IMR-90 (cell line): Measurements from ENCODE around the gene KMT5C. TPM values are rescaled to one million over a fixed set of nuclear protein-coding genes. Genes with fewer than 3 reads are reported as not detected.

Experiments used
- ATAC-seq: fragments of 200-7000 bp; cut with Tn5 transposase; 2 replicates; pipeline ENCODE4 v1.9.1; 2020; ENCODE audit warnings: low read depth, mild to moderate bottlenecking, moderate library complexity
- BruUV-seq: library from RNA; stranded (reverse); fragments of 400-500 nt; replicated peaks from 2 replicates; lab custom pipeline; 2021; lab: Mats Ljungman, UMichigan
- CTCF ChIA-PET: fragments of 300-600 bp; formaldehyde crosslinking; extraction: SDS; loops from one replicate; lab custom pipeline; 2021; ENCODE audit warnings: antibody characterized with exemption; lab: Yijun Ruan, JAX
- POLR2A ChIA-PET: fragments of 300-600 bp; sonication (Branson Sonifier 250); formaldehyde crosslinking; loops from one replicate; lab custom pipeline; 2022; ENCODE audit warnings: antibody characterized with exemption; ENCODE audit not compliant: unreplicated experiment; lab: Charles Lee
- DNase-seq: peaks from one replicate; pipeline ENCODE4 v3.0.0; 2013
- H2AFZ ChIP-seq: replicated peaks from 2 replicates; pipeline ENCODE3; 2013; ENCODE audit warnings: low read length, mild to moderate bottlenecking; ENCODE audit not compliant: poor library complexity
- H2AK5ac ChIP-seq: 2 replicates; pipeline ENCODE4 v1.6.1; 2013; ENCODE audit warnings: low read depth, low read length, inconsistent platforms
- H2AK9ac ChIP-seq: replicated peaks from 2 replicates; pipeline ENCODE3; 2013; ENCODE audit warnings: mild to moderate bottlenecking, low read depth, low read length, moderate library complexity; ENCODE audit not compliant: poor library complexity
- H2BK120ac ChIP-seq: 2 replicates; pipeline ENCODE4 v1.6.1; 2013; ENCODE audit warnings: low read depth, low read length, inconsistent platforms
- H2BK15ac ChIP-seq: 3 replicates; pipeline ENCODE4 v1.6.1; 2013; ENCODE audit warnings: low read depth, low read length, inconsistent platforms
- H2BK20ac ChIP-seq: 2 replicates; pipeline ENCODE4 v1.6.1; 2013; ENCODE audit warnings: low read depth, mild to moderate bottlenecking, inconsistent platforms, low read length, moderate library complexity
- H2BK5ac ChIP-seq: 2 replicates; pipeline ENCODE4 v1.6.1; 2013; ENCODE audit warnings: mild to moderate bottlenecking, low read depth, low read length, inconsistent platforms; ENCODE audit not compliant: poor library complexity, severe bottlenecking
- H3K14ac ChIP-seq: replicated peaks from 2 replicates; pipeline ENCODE4 v1.6.1; 2013; ENCODE audit warnings: low read depth, low read length, inconsistent platforms
- H3K18ac ChIP-seq: 2 replicates; pipeline ENCODE4 v1.6.1; 2013; ENCODE audit warnings: low read depth, low read length, control low read depth
- H3K23ac ChIP-seq: 2 replicates; pipeline ENCODE4 v1.6.1; 2013; ENCODE audit warnings: low read depth, low read length, inconsistent platforms
- H3K27ac ChIP-seq: 2 replicates; pipeline ENCODE4 v1.5.1; 2013; ENCODE audit warnings: mild to moderate bottlenecking, control low read depth, low read length; ENCODE audit not compliant: insufficient read depth
- H3K27me3 ChIP-seq: 2 replicates; pipeline ENCODE4 v1.6.1; 2013; ENCODE audit warnings: low read length; ENCODE audit not compliant: control insufficient read depth, insufficient read depth
- H3K36me3 ChIP-seq: 2 replicates; pipeline ENCODE4 v1.6.1; 2013; ENCODE audit warnings: low read length, mixed read lengths; ENCODE audit not compliant: control insufficient read depth, insufficient read depth
- H3K4ac ChIP-seq: 2 replicates; pipeline ENCODE4 v1.6.1; 2013; ENCODE audit warnings: low read depth, low read length, inconsistent platforms
- H3K4me1 ChIP-seq: 2 replicates; pipeline ENCODE4 v1.6.1; 2013; ENCODE audit warnings: low read length, mixed read lengths; ENCODE audit not compliant: control insufficient read depth, insufficient read depth
- H3K4me2 ChIP-seq: 2 replicates; pipeline ENCODE4 v1.6.1; 2013; ENCODE audit warnings: low read depth, mild to moderate bottlenecking, control low read depth, low read length, moderate library complexity
- H3K4me3 ChIP-seq: 2 replicates; pipeline ENCODE4 v1.5.1; 2013; ENCODE audit warnings: low read depth, mild to moderate bottlenecking, control low read depth, low read length, moderate library complexity; ENCODE audit not compliant: insufficient read depth
- H3K56ac ChIP-seq: 2 replicates; pipeline ENCODE4 v1.6.1; 2013; ENCODE audit warnings: low read length, inconsistent platforms; ENCODE audit not compliant: insufficient read depth; ENCODE audit errors: extremely low read depth
- H3K79me1 ChIP-seq, 2 experiments: 2 replicates each; pipeline ENCODE4 v1.6.1; 2013; ENCODE audit warnings: low read length in 2 of 2, inconsistent platforms in 1 of 2, low read depth in 1 of 2
- H3K9ac ChIP-seq: 2 replicates; pipeline ENCODE4 v1.6.1; 2013; ENCODE audit warnings: low read depth, low read length, control low read depth
- H3K9me1 ChIP-seq: 2 replicates; pipeline ENCODE4 v1.6.1; 2013; ENCODE audit warnings: low read length, inconsistent platforms; ENCODE audit not compliant: insufficient read depth
- H3K9me3 ChIP-seq: 2 replicates; pipeline ENCODE4 v1.6.1; 2013; ENCODE audit warnings: low read length; ENCODE audit not compliant: control insufficient read depth, insufficient read depth
- H4K20me1 ChIP-seq: 2 replicates; pipeline ENCODE4 v1.6.1; 2013; ENCODE audit warnings: low read length, inconsistent platforms; ENCODE audit not compliant: insufficient read depth
- H4K5ac ChIP-seq: 2 replicates; pipeline ENCODE4 v1.6.1; 2013; ENCODE audit warnings: mild to moderate bottlenecking, low read depth, low read length, control low read depth
- H4K8ac ChIP-seq, 2 experiments: 2 replicates each; pipeline ENCODE4 v1.6.1; 2013; ENCODE audit warnings: low read depth in 2 of 2, low read length in 2 of 2, control low read depth in 1 of 2, inconsistent platforms in 1 of 2
- H4K91ac ChIP-seq: 2 replicates; pipeline ENCODE4 v1.6.1; 2013; ENCODE audit warnings: low read depth, low read length, inconsistent platforms; ENCODE audit not compliant: insufficient read depth
- BHLHE40 ChIP-seq: fragments of 150-350 bp; IDR thresholded peaks from 2 replicates; pipeline ENCODE4 v1.6.1; 2016; ENCODE audit warnings: mild to moderate bottlenecking, low read depth, low read length
- CEBPB ChIP-seq: IDR thresholded peaks from 2 replicates; pipeline ENCODE4 v1.6.1; 2012; ENCODE audit warnings: low read depth, low read length, improper control_type of control experiment
- CHD1 ChIP-seq: IDR thresholded peaks from 2 replicates; pipeline ENCODE4 v1.6.1; 2012; ENCODE audit warnings: low read depth, low read length, improper control_type of control experiment
- FOS ChIP-seq: fragments of 150-350 bp; IDR thresholded peaks from 2 replicates; pipeline ENCODE4 v1.6.1; 2016; ENCODE audit warnings: low read depth, low read length
- MAFK ChIP-seq: IDR thresholded peaks from 2 replicates; pipeline ENCODE4 v1.6.1; 2012; ENCODE audit warnings: low read depth, low read length, improper control_type of control experiment
- MAZ ChIP-seq: IDR thresholded peaks from 2 replicates; pipeline ENCODE4 v1.6.1; 2012; ENCODE audit warnings: low read depth, mild to moderate bottlenecking, low read length, improper control_type of control experiment, moderate library complexity, borderline replicate concordance
- MXI1 ChIP-seq: IDR thresholded peaks from 2 replicates; pipeline ENCODE4 v1.6.1; 2012; ENCODE audit warnings: low read depth, mild to moderate bottlenecking, low read length, moderate library complexity, borderline replicate concordance
- NFE2L2 ChIP-seq: fragments of 150-350 bp; IDR thresholded peaks from 2 replicates; pipeline ENCODE4 v1.6.1; 2016; ENCODE audit warnings: low read depth, mild to moderate bottlenecking, low read length
- POLR2A ChIP-seq: IDR thresholded peaks from 2 replicates; pipeline ENCODE4 v1.6.1; 2012; ENCODE audit warnings: mild to moderate bottlenecking, low read depth, low read length
- RAD21 ChIP-seq: IDR thresholded peaks from 2 replicates; pipeline ENCODE4 v1.6.1; 2012; ENCODE audit warnings: low read length, improper control_type of control experiment
- RCOR1 ChIP-seq: IDR thresholded peaks from 2 replicates; pipeline ENCODE4 v1.6.1; 2012; ENCODE audit warnings: mild to moderate bottlenecking, low read length, improper control_type of control experiment; ENCODE audit not compliant: insufficient replicate concordance
- RFX5 ChIP-seq: IDR thresholded peaks from 2 replicates; pipeline ENCODE4 v1.8.0; 2012; ENCODE audit warnings: low read depth, mild to moderate bottlenecking, low read length, moderate library complexity
- SMC3 ChIP-seq: fragments of 150-350 bp; IDR thresholded peaks from 2 replicates; pipeline ENCODE4 v1.6.1; 2016; ENCODE audit warnings: low read depth, mild to moderate bottlenecking, antibody characterized with exemption, low read length, moderate library complexity
- WGBS, 2 experiments: methylation state at CpG; one replicate each; pipeline versions ENCODE4 v1.1.5 to v1.1.7; 2013; ENCODE audit warnings: missing lambda C conversion rate in 2 of 2; ENCODE audit not compliant: insufficient read length in 1 of 2; ENCODE audit errors: extremely low coverage in 2 of 2; 5-methylcytosine and 5-hydroxymethylcytosine counted together
- dilution Hi-C: fragments of 300-500 bp; cut with HindIII; formaldehyde crosslinking; loops from one replicate; pipeline ENCODE4 v1.14.3; 2018; ENCODE audit warnings: low sequenced_read_pairs; ENCODE audit not compliant: unreplicated experiment
- in situ Hi-C: fragments of 300-500 bp; cut with MboI; formaldehyde crosslinking; loops from 3 replicates; pipeline ENCODE4 v1.14.3; 2019; ENCODE audit warnings: low sequenced_read_pairs, inconsistent platforms, mixed read lengths
- intact Hi-C: fragments of 100-400 bp; cut with micrococcal nuclease; formaldehyde crosslinking; loops from 2 replicates; pipeline ENCODE4 v1.10.0; 2022
- polyA plus RNA-seq, 3 experiments: library from polyadenylated mRNA; depleted of rRNA; stranded (reverse); fragments of >200 nt; gene quantifications; 2 replicates each; pipeline ENCODE4 v1.2.3, GENCODE V29; 2012; ENCODE audit warnings: low replicate concordance in 1 of 3
- total RNA-seq: library from RNA; depleted of rRNA; stranded (reverse); fragments of >200 nt; gene quantifications from 2 replicates; pipeline ENCODE4 v1.2.3, GENCODE V29; 2012
- TF ChIP-seq, protein P1 (sequence below): conservative IDR thresholded peaks from 2 replicates; pipeline ENCODE4 v1.5.1; 2012; ENCODE audit warnings: mild to moderate bottlenecking, low read depth, low read length, improper control_type of control experiment
- TF ChIP-seq, protein P2 (sequence below): fragments of 150-350 bp; IDR thresholded peaks from 2 replicates; pipeline ENCODE4 v1.6.1; 2017; ENCODE audit warnings: mild to moderate bottlenecking, antibody characterized with exemption, low read length, low read depth
- TF ChIP-seq, protein P3 (sequence below): fragments of 150-350 bp; IDR thresholded peaks from 2 replicates; pipeline ENCODE4 v1.6.1; 2016; ENCODE audit warnings: low read depth, mild to moderate bottlenecking, low read length, moderate library complexity, borderline replicate concordance

Gene KMT5C
- total and polyA plus RNA-seq, 2 of the 4 experiments (the other 2 are of a cell fraction) = 1.8 to 5.9 TPM

DNA sequence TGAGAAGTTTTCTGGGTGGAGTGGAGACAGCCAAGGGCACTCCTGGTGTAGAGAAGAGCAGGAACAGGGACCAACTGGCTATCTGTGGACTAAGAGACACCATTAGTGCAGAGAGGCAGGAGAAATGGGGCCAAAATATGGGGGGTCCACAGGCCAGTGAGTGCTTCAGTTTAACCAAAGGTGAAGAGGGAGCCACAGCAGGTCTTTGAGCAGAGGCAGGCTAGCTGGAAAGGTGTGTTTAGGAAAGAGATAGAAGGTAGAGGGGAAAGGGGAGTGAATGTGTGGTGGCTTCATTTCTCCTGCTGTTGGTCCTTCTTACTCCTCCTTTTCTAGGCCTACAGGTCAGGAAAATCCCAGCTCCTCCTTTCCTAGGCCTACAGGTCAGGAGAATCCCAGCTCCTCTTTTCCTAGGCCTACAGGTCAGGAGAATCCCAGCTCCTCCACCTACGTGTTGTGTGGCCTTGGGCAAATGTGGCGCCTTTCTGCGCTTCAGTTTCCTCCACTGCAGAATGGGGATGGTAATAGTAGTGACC lies 42.9 kb downstream of the KMT5C start:
- DNase-seq (no peak), ATAC-seq (no peak)
- Histone ChIP-seq H3K56ac (no peak overlapping the region), H3K23ac (no peak overlapping the region; the same call in 1 of the 2 replicates), H2AK9ac (no peak overlapping the region), H4K20me1 (peaks cover 19% of the 10 kb centered on the region), H2BK20ac (no peak overlapping the region), H3K36me3 (peaks cover 12% of the 10 kb centered on the region), H3K4me2 (no peak overlapping the region), H2BK15ac (no peak overlapping the region), H2AFZ (no peak overlapping the region), H4K8ac (peak overlapping the region in 1 of 2 experiments; percentile 79; a peak in 1 of 4 replicates), H3K14ac (no peak overlapping the region), H2AK5ac (peak overlapping the region; percentile 7; the same call in 1 of the 2 replicates), H2BK120ac (no peak overlapping the region), H3K79me1 (peaks cover 14 to 22% of the 10 kb centered on the region in 2 experiments; a peak in 3 of 4 replicates), H3K18ac (no peak overlapping the region), H3K9ac (no peak overlapping the region), H4K91ac (no peak overlapping the region), H3K9me1 (0 out of 2 replicates have a peak, but pooled peaks cover 4% of the 10 kb centered on the region), H3K4me1 (peaks cover 18% of the 10 kb centered on the region), H3K4ac (no peak overlapping the region), H3K4me3 (no peak overlapping the region), H4K5ac (no peak overlapping the region), H3K27ac (no peak overlapping the region), H3K27me3 (no peaks in the 10 kb centered on the region), H2BK5ac (no peak overlapping the region), H3K9me3 (no peaks in the 10 kb centered on the region)
- in situ Hi-C loops (loop anchor here (10.0 kb wide), 1 partner anchor 88 kb away; no protein-coding TSS in a partner anchor), intact Hi-C loops (no loop called here), dilution Hi-C loops (no loop called here)
- ChIA-PET CTCF (no interaction called here), POLR2A (interaction anchor here (0.6 kb wide), 1 partner anchor 85 kb away, joined by 11 read pairs; no protein-coding TSS in a partner anchor)
- TF ChIP-seq CEBPB (no peak), NFE2L2 (no peak), RAD21 (no peak), FOS (no peak), RFX5 (no peak), MAZ (no peak), SMC3 (no peak), RCOR1 (no peak), CHD1 (no peak), MAFK (no peak), BHLHE40 (no peak), POLR2A (no peak), MXI1 (no peak)
- TF ChIP-seq, protein P1, sequence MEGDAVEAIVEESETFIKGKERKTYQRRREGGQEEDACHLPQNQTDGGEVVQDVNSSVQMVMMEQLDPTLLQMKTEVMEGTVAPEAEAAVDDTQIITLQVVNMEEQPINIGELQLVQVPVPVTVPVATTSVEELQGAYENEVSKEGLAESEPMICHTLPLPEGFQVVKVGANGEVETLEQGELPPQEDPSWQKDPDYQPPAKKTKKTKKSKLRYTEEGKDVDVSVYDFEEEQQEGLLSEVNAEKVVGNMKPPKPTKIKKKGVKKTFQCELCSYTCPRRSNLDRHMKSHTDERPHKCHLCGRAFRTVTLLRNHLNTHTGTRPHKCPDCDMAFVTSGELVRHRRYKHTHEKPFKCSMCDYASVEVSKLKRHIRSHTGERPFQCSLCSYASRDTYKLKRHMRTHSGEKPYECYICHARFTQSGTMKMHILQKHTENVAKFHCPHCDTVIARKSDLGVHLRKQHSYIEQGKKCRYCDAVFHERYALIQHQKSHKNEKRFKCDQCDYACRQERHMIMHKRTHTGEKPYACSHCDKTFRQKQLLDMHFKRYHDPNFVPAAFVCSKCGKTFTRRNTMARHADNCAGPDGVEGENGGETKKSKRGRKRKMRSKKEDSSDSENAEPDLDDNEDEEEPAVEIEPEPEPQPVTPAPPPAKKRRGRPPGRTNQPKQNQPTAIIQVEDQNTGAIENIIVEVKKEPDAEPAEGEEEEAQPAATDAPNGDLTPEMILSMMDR = no peak
- TF ChIP-seq, protein P2, sequence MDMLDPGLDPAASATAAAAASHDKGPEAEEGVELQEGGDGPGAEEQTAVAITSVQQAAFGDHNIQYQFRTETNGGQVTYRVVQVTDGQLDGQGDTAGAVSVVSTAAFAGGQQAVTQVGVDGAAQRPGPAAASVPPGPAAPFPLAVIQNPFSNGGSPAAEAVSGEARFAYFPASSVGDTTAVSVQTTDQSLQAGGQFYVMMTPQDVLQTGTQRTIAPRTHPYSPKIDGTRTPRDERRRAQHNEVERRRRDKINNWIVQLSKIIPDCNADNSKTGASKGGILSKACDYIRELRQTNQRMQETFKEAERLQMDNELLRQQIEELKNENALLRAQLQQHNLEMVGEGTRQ = no peak
- TF ChIP-seq, protein P3, sequence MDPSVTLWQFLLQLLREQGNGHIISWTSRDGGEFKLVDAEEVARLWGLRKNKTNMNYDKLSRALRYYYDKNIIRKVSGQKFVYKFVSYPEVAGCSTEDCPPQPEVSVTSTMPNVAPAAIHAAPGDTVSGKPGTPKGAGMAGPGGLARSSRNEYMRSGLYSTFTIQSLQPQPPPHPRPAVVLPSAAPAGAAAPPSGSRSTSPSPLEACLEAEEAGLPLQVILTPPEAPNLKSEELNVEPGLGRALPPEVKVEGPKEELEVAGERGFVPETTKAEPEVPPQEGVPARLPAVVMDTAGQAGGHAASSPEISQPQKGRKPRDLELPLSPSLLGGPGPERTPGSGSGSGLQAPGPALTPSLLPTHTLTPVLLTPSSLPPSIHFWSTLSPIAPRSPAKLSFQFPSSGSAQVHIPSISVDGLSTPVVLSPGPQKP = no peak
- BruUV-seq = no TSS peak
- WGBS, 2 experiments = no CpG with 5 or more reads among the region's 3 CpGs
